ENCODE data around the gene RREB1.

RREB1 gene

DNA sequence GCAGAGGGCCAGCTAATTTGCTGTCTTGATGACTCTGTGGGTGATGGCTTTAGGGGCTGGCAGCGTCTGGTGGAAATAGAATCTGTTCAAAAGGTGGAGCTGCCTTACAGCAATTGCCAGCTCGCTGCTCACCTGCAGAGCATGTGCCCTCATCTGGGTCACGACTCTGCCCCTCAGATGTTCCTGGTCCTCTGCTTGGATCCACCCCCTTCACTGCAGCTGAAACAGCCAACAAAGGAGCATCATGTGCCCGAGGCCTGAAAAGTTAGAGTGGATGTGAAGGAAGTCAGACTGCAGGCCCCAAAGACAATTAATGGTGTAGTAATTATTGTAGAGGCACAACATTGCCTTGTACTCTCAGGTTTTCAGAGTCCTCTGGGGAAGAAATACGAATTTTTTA lies 19.9 kb downstream of the RREB1 start:
- no peak for DNase-seq

DNA sequence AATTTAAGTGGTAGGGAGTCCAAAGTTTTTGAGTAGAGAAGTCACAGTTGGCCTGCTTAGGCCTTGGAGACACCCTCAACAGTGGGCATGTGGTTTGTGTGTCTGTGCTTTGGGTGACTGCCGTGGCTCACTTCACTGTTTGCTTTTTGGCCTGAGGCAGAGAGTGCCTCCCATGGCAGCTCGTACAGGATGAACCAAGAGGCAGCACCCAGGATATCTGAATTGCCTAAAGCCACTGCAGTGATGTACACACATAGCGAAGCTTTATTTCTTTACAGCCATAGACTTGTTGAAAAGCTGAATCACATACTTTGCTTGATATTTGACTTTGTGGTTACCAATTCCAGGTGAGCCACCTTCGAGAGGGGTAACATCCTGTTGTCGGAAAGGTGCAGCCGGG lies 21.6 kb downstream of the RREB1 start:
- no peak for DNase-seq

DNA sequence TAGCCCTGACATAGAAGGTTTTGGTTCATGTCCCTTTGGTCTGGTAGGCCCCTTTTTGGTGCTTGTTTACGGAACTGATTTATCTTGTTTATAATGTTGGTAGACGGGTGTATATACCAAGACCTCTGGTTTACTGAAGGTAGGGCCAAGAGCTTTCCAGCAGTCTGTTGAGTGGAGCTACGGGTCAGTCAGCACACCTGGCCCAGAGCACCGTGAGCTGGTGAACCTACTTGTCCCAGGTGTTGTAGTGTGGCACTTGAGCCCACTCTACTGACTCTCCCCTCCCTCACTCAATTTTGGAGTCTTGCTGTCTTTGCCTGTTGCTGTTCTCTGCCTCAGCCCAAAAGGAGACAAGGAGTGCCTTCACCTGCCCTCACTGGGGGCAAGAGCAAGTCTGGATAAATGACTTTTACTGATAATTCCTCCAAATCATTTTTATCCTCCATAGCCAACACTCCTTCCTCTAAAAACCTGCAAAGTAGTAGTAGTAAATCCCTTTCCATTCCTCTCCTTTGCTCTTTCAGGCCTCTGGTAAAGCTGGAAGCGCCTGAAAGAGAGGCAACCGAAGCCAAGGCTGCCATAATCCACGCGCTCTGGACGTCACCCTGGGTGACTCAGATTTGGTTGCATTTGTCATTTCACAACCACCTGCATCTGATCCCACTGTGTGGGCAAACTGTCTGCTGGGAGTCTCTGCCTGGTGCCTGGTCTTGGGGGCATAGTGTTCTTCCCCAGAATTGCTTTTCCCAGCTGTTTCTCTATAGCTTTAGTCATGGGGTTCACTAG lies 22.2 kb downstream of the RREB1 start:
- no peak for DNase-seq

DNA sequence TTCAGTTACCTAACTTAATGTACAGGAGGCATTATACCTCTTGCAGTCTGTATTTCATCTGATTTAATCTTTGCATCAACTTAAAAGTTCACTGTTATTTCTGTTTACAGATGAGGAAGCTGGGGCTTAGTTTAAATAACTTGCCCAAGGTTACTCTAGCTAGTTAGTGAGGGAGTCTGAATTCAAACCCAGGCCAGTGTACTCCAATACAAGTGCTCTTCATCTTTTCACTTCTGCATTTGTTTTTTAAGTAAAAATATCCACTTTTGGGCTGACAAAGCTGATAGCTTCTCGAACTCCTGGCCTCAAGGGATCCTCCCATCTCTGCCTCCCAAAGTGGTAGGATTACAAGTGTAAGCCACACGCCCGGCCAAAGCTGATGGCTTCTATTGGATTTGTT lies 23.6 kb downstream of the RREB1 start:
- DNase-seq: no peak

DNA sequence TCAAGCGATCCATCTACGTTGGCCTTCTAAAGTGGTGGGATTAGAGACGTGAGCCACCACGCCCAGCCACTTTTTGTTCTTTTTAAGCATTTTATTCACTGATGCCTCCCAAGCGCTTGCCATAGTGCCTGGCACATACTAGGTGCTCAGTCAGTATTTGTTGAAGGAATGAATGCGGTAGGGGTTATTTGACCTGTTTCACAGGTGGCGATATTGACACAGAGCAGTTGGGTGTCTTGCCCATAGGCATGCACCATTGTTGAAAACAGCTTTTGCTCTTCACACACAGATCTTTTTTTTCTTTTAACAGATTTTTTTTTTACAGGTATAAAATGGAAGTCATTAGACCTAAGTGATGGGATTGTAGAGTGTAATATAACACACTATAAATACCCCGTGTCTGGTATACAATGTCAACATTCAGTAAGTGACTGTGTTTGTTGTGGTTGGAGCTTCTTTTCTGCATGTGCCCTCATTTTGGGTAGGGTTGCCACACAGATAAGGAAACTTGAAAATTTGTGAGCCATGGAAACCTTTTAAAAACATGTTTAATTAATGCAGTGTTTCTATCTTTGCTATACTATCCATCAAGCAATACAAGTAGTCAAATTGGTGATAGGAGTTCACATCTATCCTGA lies 24.8 kb downstream of the RREB1 start:
- no peak for DNase-seq

DNA sequence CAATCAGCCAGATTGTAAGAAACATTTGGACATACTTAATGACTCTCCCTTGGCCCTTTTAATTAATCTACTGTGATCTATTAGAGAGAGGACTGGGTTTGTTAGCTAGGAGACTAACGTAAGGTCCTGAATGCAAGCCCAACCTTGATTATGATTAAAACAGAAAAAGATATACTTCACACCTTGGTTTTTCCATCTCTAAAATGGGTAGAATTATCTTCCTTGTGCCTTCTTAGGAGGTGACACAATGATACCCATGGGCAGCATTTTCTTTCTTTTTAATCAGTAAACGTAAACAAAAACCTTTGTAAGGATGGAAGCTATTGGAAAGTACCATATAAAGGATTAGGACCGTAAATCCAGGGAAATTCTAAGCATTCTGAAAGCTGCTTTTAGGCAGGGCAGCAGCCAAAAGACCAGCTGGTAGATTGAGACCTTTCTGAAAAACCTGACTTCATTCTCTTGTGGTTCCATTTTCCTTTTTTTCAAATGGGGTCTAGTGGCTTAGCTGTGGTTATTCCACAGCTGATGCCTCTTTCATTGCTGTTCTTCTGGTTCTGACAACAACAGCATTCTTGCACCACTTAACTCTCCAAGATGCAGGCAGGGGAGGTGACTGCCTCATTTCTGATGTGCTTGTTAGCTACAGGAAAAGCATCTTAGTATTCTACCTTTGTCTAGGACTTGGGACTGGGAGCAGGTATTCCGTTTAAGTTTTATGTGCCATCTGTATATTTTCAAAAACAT lies 27.4 kb downstream of the RREB1 start:
- DNase-seq: no peak

DNA sequence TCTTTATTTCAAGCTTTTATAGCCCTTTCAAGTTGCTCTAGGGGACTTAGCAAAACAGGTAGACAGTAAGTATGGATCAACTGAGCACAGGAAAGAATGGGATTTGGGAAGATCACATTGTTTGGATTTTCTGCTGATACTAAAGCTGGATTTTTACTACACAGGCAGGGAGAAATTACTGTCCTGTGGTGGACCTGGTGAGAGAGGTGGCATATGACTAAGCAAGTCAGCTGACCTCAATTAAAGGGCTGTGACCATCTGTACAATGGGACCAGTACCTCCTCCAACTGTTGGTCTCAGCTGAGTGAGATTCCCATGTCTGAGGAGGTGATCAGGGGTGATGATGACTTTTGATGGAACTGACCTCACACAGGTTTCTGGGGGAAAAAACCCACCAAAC lies 28.0 kb downstream of the RREB1 start:
- no peak for DNase-seq

GRCh38 chr6:7136859-7137334 lies 29.1 kb downstream of the RREB1 start:
- no peak for DNase-seq

- no peak for DNase-seq
These were observed 29.7 kb downstream of the RREB1 start for GRCh38 chr6:7137335-7138045.

GRCh38 chr6:7138046-7138531 lies 30.3 kb downstream of the RREB1 start:
- DNase-seq: no peak

DNA sequence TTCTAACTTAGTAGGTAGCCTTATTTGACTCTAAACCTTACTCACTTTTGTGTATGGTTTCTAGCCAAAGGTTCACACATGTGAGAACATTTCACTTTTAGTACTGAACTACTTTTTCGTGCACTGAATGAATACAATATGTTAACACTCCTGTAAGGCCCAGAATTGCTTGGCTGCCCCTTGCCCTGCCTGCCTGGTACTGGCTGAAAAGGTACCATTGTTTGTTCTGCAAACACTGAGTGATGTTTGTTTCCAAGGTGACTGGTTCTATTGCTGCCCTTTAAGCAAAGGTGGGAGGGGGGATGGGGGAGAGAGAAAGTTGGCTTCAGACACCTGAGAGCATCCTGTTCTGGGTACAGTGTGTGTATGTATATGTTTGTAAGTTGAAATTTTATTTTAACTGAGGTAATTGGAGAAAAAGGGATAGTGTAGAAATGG lies 31.2 kb downstream of the RREB1 start:
- DNase-seq: no peak

GRCh38 chr6:7139835-7140470 lies 32.2 kb downstream of the RREB1 start:
- no peak for DNase-seq

GRCh38 chr6:7140631-7141378 lies 33.0 kb downstream of the RREB1 start:
- no peak for DNase-seq

DNA sequence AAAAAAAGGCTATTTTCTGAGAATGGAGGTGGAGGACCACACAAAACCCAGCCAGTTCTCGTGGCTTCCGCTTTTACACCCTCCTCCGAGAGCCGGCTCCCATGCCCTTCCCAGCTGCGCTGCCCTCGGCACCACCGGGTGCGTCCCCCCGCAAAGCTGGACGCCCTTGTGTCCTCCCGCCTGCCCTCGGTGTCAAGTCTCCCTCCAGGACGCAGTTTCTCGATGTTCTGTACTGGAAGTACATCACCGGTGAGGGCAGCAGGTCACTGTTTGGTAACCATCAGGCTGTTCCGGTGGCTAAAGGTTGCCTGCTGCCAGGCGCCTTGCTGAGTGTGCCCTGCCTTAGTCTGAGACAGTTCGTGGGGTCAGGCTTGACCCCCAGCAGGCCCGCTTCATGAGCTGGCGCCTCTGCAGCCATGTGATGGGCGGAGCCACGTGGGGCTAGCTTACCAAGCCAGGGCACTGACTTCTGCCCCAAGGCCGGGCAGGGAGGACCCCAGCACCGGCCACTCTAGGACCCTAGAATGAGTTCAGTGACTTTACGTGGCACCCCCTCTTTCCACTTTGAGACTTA lies 34.6 kb downstream of the RREB1 start:
- no peak for DNase-seq

DNA sequence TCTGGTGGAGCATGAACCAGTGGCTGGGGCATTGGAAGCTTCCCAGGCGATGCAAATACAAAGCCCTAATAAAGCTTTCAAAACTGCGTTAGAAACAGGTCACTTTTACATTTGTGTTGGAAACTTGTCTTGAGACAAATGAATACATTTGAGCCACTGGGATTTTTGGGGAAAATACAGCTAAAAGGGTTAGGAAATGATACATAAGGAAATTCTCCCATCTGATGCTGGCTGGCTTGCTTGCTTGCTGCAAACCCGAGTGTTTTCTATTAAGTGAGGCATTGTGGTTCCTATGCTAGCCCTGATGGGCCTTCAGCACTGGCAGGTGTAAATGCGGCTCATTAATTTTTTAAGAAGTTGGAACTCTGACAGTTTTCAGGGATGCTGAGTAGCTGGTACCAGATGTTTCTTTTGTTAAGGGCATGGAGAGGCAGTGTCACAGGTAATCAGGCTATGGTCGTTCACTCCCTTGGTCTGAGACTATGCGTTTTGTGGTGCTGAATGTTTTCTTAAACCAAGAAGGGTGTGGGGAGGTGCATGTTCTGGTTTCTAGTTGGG lies 35.2 kb downstream of the RREB1 start:
- no peak for DNase-seq

- DNase-seq: no peak
These were observed 35.8 kb downstream of the RREB1 start for GRCh38 chr6:7143476-7143974.

- no peak for DNase-seq
These were observed 37.3 kb downstream of the RREB1 start for GRCh38 chr6:7144872-7145584.

- no peak for DNase-seq
These were observed 37.8 kb downstream of the RREB1 start for GRCh38 chr6:7145585-7145884.

- DNase-seq: no peak
These were observed 38.4 kb downstream of the RREB1 start for GRCh38 chr6:7145885-7146828.

Measured in cerebellar nuclear complex (tissue), 1 donor.